Measurements from ENCODE around the gene H1-8.

Gene H1-8

DNA sequence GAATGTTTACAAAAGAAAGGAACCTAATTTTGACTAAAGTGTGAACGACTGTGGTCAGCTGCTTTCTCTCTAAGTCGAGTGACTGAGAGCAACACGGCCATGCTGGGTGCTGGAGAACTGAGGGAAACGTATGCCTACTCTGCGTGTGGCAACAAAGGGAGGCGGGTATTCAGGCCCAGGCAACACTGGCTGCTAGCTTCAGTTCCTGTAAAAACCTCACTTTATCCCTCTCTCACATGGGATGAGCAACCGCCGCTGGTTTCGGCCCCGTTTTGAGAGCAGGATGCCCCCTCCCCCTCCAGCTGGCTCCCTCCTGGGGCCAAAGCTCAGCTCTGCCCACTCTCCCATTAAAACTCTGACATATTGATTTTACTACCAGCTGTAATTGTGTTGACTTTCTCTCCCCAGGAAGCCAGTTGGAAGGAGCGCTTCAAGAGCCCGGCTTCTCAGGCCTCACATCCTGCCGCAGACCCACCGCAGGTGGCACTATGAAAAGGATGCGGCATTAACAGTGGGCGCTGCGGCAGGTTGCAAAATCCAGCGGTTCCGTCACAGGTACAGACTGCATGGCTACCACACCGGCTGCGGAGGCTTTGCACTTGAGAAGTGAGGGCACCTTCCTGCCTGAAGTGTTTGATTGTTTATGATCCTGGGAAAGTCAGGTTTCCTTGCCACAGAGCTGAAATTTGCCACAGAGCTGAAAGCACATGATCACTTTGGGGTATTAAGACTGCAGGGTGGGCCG, 50.8 kb downstream of the H1-8 start:
- DNase-seq (ENCODE audit: low read depth) = no peak

DNA sequence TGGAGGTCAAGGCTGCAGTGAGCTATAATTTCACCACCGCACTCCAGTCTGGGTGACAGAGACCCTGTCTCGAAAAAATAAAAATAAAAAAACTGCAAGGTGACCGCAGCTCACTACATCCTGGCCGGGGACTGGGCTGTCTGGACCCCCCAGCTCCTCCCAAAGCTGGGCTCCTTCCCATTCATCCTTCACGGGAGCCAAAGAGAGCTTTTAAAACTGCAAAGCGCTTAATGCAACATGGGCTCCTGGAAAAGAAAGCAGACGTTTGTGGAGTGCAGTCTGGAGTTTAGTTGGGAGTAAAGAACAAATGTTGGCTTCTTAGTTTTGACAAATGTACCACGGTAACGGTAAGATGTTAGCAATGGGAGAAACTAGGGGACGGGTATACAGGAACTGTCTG, 51.4 kb downstream of the H1-8 start:
- no peak for DNase-seq (ENCODE audit: low read depth)

GRCh38 chr3:129594907-129595390, 52.0 kb downstream of the H1-8 start:
- no peak for DNase-seq (ENCODE audit: low read depth)

DNA sequence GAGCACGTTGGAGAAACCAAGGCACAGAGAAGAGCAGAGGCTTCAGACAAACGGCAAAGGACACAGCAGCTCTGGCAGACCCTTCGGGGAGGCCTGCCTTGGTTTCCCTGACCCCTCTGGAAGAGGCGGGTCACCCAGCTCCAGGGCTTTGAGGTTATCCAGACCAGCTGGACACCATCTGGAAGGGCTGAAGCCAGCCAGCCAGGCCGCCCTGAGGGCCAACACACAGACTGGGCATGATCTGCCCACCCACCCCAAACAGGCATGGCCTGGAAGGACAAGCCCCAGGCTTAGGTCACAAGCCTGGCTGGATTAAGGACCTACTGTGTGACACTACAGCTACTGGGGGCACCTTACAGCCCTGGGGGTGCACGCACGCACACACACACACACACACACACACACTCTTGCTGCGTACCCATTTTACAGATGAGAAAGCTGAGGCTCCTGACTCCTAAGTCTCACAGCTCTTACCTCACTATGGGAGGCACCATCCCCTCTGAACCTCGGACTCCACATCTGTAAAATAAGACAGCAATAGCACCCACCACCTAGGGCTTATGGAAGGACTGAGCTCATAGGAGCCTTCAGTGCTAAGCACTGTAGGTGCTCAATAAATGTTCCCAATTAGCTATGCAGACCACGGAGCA, 52.7 kb downstream of the H1-8 start:
- DNase-seq (ENCODE audit: low read depth) = no peak

- no peak for DNase-seq (ENCODE audit: low read depth)
Measured at GRCh38 chr3:129596194-129597086, 53.5 kb downstream of the H1-8 start.

DNA sequence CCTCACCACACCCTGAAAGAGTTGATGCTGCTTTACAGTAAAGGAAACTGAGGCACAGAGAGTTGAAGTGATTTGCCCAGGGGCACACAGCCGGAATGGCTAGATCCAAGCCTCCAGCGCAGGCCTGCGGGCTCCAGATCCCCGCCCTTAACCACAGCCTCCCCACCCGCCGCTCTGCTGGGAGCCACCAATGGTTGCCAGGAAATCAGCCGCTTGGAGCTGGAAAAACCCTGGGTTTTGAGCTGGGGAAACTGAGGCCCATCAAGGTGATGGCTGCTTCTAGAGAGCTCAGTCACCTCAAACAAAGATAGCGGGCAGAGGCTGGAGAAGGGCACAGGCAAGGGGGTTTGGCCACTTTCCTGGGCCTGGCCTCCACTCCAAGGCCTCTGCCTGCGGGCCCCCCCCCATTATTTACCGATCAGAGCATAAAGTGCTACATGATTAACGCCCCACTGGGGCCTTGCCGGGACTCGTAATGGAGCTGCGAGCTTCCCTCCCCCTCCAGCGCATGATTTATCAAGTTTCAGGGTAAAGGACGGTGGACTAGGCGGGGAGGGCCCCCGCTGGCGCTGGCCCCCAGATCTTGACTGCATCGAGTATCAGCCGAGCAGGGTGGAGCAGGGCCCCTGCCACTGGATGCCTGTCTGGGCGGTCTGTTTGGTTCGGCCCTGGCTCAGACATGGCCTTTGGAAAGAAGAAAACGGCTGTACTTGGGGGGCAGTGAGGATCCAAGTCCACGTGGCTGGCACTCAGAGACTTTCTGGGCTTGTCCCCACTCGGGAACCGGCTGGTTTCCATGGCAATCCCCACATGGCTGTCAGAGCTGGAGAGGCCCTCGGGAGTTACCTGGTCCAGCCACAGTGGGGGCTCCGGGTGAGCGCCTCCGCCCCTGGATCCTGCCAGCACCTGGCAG, 54.4 kb downstream of the H1-8 start:
- no peak for DNase-seq (ENCODE audit: low read depth)

- no peak for DNase-seq (ENCODE audit: low read depth)
Measured at GRCh38 chr3:129598000-129598381, 55.0 kb downstream of the H1-8 start.

DNA sequence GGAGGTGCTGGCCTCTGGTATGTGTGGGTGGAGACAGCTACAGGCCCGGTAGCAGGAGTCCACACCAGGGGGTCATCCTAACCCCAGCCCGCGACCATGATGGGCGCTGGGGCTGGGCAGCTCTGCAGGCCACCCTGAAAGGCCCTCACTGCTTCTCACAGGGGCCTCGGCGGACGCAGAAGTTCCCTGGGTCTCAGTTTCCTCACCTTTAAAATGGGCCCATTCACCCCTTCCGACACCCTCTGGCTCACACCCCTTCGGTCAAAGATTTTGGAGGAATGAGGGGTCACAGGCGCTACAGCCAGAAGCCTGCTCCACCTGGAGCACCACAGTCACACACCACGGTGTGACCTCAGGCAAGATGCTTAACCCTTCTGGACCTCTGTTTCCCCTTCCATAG, 55.5 kb downstream of the H1-8 start:
- DNase-seq (ENCODE audit: low read depth) = no peak

DNA sequence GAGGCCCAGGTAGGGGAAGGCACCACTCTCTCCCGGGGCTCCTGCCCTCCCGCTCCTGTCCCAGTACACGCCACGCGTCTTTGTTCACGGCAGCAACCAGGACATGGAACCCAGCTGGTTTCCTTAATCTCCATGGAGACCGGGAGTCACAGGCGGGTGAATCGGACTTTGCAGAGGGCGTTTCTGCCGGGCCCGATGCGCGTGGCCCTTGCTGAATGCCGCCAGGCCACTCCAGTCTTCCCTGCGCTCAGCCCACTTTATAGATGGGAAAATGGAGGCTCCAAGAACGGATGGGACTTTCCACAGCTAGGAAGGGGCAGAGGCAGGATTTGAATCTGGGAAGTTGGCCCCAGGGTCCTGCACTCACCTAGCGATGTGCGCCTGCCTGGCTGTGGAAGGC, 56.1 kb downstream of the H1-8 start:
- DNase-seq (ENCODE audit: low read depth) = no peak

- no peak for DNase-seq (ENCODE audit: low read depth)
Measured at GRCh38 chr3:129599607-129600006, 56.6 kb downstream of the H1-8 start.

DNA sequence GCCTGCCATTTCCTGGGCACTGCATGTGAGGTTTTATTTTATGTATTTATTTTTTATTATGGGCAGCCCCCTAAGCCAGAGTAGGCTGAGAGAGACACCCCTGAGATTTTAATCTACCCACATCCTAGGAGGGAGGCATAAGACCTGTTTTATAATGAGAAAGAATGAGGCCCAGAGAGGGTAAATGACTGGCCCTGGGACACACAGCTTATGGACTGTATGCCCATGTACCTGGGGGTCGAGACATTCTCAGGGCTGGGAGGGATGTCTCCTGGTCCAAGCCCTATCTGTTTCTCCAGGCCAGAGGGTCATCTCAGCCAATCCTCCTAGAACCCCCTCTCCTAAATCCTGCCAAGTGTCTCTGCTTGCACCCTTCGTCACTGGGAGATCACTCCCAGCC, 57.4 kb downstream of the H1-8 start:
- DNase-seq (ENCODE audit: low read depth) = no peak

All from stimulated activated CD8-positive, alpha-beta memory T cell treated with anti-CD3 and anti-CD28 coated beads, Interleukin-15, amount 100 ng/mL, for 1 hour (primary cell).